GM19324 (cell line): ENCODE data around the gene NGFR.
"Not testable (repeated sequence)": the region's sequence is repeated elsewhere in the genome, so short reads cannot be mapped to it uniquely, and the experiment has no call there.

Experiments
- ATAC-seq: cut with Tn5 transposase; IDR thresholded peaks from one replicate; pipeline ENCODE4 v1.9.1; 2021; ENCODE audit warnings: mild to moderate bottlenecking, moderate library complexity; ENCODE audit not compliant: unreplicated experiment, low FRiP score

The NGFR gene

GRCh38 chr17:49494399-49494985 is 601 bp upstream of the NGFR start:
- no peak for ATAC-seq

GRCh38 chr17:49495842-49496182 is 719 bp downstream of the NGFR start:
- no peak for ATAC-seq

DNA sequence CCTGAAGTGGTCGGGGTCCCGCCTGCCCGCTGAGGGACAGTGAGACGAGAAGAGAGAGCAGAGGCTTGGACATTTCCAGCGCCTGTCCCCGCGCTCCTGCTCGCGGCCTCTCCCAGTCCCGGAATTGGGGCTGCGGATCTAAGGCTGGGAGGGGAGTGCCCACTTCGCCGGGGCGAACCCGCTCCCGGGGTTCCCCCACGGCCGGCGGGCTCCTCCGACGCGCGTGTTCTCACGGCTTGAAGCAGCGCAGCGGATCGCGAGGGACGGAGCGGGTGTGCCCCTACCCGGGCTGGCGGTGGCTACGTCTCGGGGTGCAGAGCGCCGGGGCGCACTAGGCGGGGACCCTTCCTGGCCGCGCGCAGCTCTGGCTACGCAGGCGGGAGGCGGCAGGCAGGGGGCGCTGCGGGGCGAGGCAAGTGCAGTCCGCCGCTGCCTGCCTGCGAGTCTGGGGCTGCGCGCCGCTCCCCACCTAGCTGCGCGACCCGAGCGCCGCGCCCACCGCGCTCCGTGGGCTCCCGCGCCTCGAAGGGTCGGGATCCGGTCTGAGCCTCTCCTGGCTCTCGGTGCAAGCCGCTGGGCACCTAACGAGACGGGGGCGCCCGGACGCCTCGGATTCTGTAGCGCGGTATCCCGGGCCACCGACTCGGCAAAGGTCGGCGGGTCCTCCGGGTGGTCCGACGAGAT is 1.2 kb downstream of the NGFR start:
- no peak for ATAC-seq

GRCh38 chr17:49496867-49497147 is 1.7 kb downstream of the NGFR start:
- no peak for ATAC-seq

GRCh38 chr17:49497148-49498028 is 2.3 kb downstream of the NGFR start:
- no peak for ATAC-seq

- ATAC-seq = no peak
These were observed 3.0 kb downstream of the NGFR start for GRCh38 chr17:49498029-49498615.

- ATAC-seq = no peak
These were observed 6.4 kb downstream of the NGFR start for GRCh38 chr17:49501496-49501895.

- ATAC-seq = no peak
These were observed 7.2 kb downstream of the NGFR start for GRCh38 chr17:49502254-49502653.

- ATAC-seq = not testable (repeated sequence)
These were observed 7.6 kb downstream of the NGFR start for GRCh38 chr17:49502680-49503079.

DNA sequence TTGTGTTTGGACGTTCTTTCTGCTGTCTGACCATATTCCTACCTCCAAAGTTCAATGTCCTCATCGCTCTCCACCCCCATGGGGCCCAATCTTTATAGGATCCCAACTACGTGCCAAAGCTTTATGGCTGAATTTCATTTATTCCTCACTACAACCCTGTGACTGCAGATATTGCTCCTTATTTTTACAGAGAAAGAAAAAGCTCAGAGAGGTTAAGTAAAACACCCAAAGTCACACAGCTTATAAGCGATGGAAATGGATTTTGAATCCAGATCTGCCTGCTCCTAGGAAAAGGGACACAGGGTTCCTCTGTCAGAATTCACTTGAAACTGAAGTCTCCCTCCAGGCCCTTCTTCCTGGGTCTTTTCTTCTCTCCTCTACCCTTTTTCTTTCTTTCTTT is 9.3 kb downstream of the NGFR start:
- ATAC-seq = no peak

- no peak for ATAC-seq
These were observed 10.8 kb downstream of the NGFR start for GRCh38 chr17:49505854-49506253.

GRCh38 chr17:49506282-49506681 is 11.2 kb downstream of the NGFR start:
- ATAC-seq = no peak

DNA sequence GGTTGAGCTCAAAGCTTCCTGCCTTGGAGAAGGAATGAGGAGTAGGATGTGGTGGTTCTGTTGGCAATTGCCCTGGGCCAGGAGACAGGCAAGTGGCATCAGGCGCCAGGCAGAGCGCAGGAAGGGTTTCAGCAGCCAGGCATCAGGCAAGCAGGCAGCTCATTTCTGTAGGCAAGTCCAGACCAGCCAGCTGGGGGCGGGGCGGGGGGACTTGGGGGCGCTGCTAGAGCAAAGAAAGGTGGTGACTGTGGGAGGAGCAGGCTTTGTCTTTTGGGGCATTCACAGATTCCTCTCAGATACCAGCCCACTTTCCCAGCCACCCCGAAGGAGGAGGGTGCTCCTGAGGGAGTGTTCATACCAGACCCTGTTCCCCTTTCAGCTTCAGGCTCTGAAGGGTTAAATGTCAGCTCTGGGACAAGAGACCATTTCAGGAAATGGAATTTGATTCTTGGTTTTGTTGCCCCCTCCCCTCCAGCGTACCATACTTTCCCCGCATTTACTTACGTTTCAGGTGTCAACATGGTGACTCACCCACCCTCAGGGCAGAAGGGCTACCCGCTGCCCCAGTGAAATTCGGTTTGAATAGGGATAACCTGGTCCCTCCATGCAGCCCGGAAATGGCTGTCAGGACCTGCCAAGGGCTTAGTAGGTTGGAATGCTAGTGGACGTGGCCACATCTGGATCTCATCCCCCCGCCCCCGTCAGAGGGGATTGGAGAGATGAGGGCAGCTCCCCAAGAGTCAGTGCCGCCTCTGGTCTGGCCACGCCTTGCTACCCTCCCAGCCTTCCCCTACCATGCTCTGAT is 13.2 kb downstream of the NGFR start:
- ATAC-seq = no peak

DNA sequence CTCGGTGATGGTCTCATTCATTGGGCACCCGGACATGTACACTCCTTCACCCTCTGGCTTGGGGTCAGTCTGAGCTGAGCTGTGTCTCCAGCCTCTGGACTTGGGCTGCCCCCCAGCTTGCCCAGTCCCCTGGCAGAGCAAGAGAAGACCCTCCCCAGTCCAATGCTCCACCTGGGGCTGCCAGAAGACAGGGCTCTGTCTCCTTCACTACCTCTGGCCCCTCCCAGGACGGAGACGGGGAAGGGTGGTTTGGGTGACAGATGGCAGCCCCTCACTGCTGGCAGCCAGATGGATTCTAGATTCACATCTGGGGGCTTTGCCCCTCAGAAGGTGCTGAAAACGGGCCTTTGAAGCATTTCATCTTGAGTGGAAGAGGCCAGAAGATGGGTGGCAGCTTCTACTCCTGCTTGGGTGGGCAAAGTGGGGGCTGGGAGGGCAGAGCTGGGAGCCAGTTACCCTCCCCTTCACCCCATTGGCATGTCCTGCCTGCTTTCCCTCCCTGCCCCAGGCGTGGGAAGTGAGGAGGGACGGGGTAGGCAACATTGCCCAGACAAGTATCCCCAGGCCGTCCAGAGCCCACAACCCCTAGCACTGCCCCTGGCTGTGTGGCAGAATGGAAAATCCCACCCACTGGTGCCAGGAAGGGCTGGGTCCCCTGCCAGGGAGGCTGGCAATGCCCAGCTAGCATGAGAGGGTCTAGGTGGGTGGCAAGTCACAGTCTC is 13.9 kb downstream of the NGFR start:
- no peak for ATAC-seq

- no peak for ATAC-seq
These were observed 14.5 kb downstream of the NGFR start for GRCh38 chr17:49509588-49509917.

- ATAC-seq = no peak
These were observed 15.1 kb downstream of the NGFR start for GRCh38 chr17:49510059-49510719.

- no peak for ATAC-seq
These were observed 15.6 kb downstream of the NGFR start for GRCh38 chr17:49510720-49511110.

DNA sequence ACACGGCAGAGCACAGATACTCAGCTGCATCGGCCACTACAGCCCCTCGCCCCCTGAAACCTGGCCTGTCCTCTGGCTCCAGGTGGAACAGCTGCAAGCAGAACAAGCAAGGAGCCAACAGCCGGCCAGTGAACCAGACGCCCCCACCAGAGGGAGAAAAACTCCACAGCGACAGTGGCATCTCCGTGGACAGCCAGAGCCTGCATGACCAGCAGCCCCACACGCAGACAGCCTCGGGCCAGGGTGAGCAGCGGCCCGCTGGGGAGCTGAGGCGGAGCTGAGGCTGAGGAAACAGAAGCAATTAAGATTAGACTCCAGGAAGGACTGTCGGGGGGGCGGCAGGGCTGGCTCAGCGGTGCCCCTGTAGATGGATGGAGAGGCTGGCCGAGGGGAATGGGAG is 16.7 kb downstream of the NGFR start:
- no peak for ATAC-seq

DNA sequence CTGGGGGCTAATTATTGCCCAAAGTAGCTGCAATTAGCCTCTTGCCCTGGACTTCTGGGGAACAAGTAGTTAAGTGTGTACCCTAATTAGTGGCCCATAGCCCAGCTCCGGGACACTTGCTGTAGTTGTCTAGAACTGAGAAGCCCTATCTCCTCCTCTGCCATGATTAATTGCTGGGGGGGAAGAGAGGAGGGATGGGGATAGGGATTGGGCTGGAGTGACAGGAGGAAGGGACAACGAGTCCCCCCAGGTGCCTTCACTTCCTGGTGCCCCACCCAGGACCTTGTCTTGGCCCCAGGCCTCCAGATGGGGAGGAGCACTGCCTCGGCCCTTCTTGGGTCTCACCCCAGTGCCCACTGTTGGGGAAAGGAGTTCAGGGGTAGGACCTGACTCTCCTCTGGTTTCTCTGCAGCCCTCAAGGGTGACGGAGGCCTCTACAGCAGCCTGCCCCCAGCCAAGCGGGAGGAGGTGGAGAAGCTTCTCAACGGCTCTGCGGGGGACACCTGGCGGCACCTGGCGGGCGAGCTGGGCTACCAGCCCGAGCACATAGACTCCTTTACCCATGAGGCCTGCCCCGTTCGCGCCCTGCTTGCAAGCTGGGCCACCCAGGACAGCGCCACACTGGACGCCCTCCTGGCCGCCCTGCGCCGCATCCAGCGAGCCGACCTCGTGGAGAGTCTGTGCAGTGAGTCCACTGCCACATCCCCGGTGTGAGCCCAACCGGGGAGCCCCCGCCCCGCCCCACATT is 17.4 kb downstream of the NGFR start:
- no peak for ATAC-seq
